Upper lobe of left lung (tissue), 6 donors: ENCODE results near the gene KLF8. TPM values are rescaled to one million over a fixed set of nuclear protein-coding genes. Genes with fewer than 3 reads are reported as not detected.
"Not testable (repeated sequence)": the region's sequence is repeated elsewhere in the genome, so short reads cannot be mapped to it uniquely, and the experiment has no call there.

Source experiments
- ATAC-seq, 2 donors: fragments of 200-7000 bp; cut with Tn5 transposase; one replicate each; pipeline ENCODE4 v1.9.1; 2022; ENCODE audit warnings: mild to moderate bottlenecking in 2 of 2, moderate library complexity in 2 of 2; ENCODE audit not compliant: low FRiP score in 2 of 2
- DNase-seq, 2 donors: peaks; one replicate each; pipeline ENCODE4 v3.0.0-alpha.2; 2019 to 2020
- H3K27ac ChIP-seq, 4 donors: fragments of 200-600 bp; sonication (generic); one replicate each; pipeline ENCODE4 v1.5.1; 2016 to 2019
- H3K27me3 ChIP-seq, 4 donors: fragments of 200-600 bp; sonication (generic); one replicate each; pipeline ENCODE4 v1.5.1; 2017 to 2019
- H3K36me3 ChIP-seq, 4 donors: fragments of 200-600 bp; sonication (generic); one replicate each; pipeline ENCODE4 v1.5.1; 2016 to 2019
- H3K4me1 ChIP-seq, 4 donors: fragments of 200-600 bp; sonication (generic); one replicate each; pipeline ENCODE4 v1.5.1; 2018 to 2019
- H3K4me3 ChIP-seq, 4 donors: fragments of 200-600 bp; sonication (generic); one replicate each; pipeline ENCODE4 v1.5.1; 2017 to 2019; ENCODE audit warnings: mild to moderate bottlenecking in 2 of 4, moderate library complexity in 1 of 4
- H3K9me3 ChIP-seq, 4 donors: fragments of 200-600 bp; sonication (generic); one replicate each; pipeline ENCODE4 v1.5.1; 2018 to 2019
- EP300 ChIP-seq, 4 donors: sonication (generic); formaldehyde crosslinking; IDR thresholded peaks; one replicate each; pipeline ENCODE4 v1.5.1; 2017; ENCODE audit warnings: antibody characterized with exemption in 4 of 4, control low read depth in 2 of 4
- POLR2A ChIP-seq, 4 donors: fragments of 450-650 bp; IDR thresholded peaks; one replicate each; pipeline ENCODE4 v1.5.1; 2016 to 2017; ENCODE audit warnings: antibody characterized with exemption in 4 of 4, mild to moderate bottlenecking in 2 of 4
- POLR2AphosphoS5 ChIP-seq, 2 donors: sonication (generic); formaldehyde crosslinking; IDR thresholded peaks; one replicate each; pipeline ENCODE4 v1.5.1; 2017; ENCODE audit warnings: antibody characterized with exemption in 2 of 2
- WGBS, 2 donors: methylation state at CpG; one replicate each; pipeline ENCODE4 v1.1.5; 2017 to 2018; 5-methylcytosine and 5-hydroxymethylcytosine counted together
- total RNA-seq, 6 donors: library from RNA; depleted of rRNA in 4 of 6; stranded (reverse); fragments of >200 nt in 4 of 6; gene quantifications; one replicate each; pipeline versions ENCODE4 v1.1.0 to v1.2.1, GENCODE V29; 2016 to 2021
- TF ChIP-seq, protein P1 (sequence below), 6 experiments: fragments of 450-650 bp in 4 of 6; fragments of 200-600 bp in 2 of 6; sonication (generic) in 2 of 6; IDR thresholded peaks; one replicate each; pipeline ENCODE4 v1.5.1; 2016 to 2019; ENCODE audit warnings: antibody characterized with exemption in 6 of 6
- donor health status: DM: no; HTN: no; CAD: no; lungs with moderate emphysema.
- donor health status: DM: no; HTN: yes; CAD: no; lungs with severe emphysema.

Gene KLF8
- 10 to 100 TPM; 14.0 to 30.4 (median 16.6) TPM for total RNA-seq

DNA sequence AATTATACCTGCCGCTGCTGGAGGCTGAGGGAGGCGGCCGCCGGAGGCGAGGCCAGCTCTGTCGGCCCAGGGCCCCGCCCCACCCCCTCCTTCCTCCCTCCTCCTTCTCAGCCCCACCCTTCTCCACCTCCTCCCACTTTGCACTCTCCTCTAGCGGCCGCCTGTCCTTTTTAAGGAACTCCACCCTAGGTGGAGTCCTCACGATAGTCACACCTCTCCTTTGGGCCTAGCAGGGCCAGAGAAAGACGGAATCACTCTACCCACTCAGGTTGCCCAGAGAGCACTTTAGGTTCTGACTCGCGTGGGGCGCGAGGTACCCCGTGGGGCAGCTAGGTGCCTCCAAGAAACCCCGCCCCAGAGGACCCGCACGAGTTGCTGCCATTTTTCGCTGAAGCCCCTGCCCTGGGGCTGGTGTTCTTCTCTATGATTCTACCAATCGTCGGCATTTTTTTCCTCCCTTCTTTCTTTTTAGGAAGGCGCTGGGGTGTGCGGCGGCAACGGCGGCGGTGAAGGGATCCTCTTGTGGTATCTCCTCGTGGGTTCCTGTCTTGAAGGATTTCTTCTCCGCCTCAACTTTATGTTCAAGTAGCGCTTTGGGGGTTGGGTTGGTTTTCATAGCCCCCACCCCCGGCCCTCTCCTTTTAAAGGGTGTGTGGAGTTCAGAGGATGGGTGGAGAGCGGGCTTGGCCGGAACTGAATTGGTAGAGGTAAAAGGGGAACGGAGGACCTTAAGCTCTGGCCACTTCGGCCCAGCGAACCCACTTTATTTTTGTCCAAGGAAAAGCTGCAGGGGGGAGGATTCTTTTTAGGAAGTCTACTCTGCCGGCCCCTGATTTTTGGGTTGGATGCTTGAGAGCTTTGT, at the start of gene KLF8:
Gene KLF8, plus strand, starts transcription at position 136 of the 862 bp plus-strand sequence. CDS start 979 bp downstream, outside the sequence.
- ATAC-seq (peak; percentile 86), DNase-seq (peak; percentile 68 to 82)
- WGBS, 2 donors: 0 to 28% methylated on average over 20 to 38 of the region's 38 CpGs
- peaks cover 0 to 7% (median 0%) of the 10 kb centered on the region in 4 donors for H3K4me1 ChIP-seq
- H3K36me3 ChIP-seq: no peaks in the 10 kb centered on the region
- no peaks in the 10 kb centered on the region for H3K9me3 ChIP-seq
- H3K27ac ChIP-seq: peak within 1 kb of the TSS; percentile 58 to 82 (median 76)
- TF ChIP-seq POLR2A (IDR thresholded peaks at IDR 0.05) (peak in 1 of 4 donors; percentile 50), POLR2AphosphoS5 (IDR thresholded peaks at IDR 0.05) (peak in 1 of 2 donors; percentile 43), EP300 (IDR thresholded peaks at IDR 0.05) (no peak)
- TF ChIP-seq, protein P1, sequence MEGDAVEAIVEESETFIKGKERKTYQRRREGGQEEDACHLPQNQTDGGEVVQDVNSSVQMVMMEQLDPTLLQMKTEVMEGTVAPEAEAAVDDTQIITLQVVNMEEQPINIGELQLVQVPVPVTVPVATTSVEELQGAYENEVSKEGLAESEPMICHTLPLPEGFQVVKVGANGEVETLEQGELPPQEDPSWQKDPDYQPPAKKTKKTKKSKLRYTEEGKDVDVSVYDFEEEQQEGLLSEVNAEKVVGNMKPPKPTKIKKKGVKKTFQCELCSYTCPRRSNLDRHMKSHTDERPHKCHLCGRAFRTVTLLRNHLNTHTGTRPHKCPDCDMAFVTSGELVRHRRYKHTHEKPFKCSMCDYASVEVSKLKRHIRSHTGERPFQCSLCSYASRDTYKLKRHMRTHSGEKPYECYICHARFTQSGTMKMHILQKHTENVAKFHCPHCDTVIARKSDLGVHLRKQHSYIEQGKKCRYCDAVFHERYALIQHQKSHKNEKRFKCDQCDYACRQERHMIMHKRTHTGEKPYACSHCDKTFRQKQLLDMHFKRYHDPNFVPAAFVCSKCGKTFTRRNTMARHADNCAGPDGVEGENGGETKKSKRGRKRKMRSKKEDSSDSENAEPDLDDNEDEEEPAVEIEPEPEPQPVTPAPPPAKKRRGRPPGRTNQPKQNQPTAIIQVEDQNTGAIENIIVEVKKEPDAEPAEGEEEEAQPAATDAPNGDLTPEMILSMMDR (IDR thresholded peaks at IDR 0.05): no peak
- peak within 1 kb of the TSS; percentile 2 to 60 (median 46) for H3K4me3 ChIP-seq
- no peaks in the 10 kb centered on the region for H3K27me3 ChIP-seq

DNA sequence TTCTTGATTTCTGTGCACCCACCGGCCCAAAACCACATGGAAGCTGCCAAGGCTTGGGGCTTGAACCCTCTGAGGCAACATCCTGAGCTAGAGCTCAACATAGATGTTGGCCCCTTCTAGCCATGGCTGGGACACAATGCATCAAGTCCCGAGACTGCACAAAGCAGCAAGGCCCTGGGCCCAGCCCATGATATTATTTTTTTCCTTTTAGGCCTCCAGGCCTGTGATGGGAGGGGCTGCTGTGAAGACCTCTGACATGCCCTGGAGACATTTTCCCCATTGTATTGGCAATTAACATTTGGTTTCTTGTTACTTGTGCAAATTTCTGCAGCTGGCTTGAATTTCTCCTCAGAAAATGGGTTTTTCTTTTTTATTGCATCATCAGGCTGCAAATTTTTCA, 25.2 kb upstream of the KLF8 start:
- not testable (repeated sequence) for ATAC-seq, H3K36me3 ChIP-seq, H3K4me3 ChIP-seq, H3K27me3 ChIP-seq, H3K27ac ChIP-seq, H3K4me1 ChIP-seq, DNase-seq
- H3K9me3 ChIP-seq: peaks cover 0 to 12% (median 0%) of the 10 kb centered on the region in 4 donors
- 81% methylated on average over 2 of the region's 2 CpGs; no CpG with 5 or more reads in 1 of the 2 donors for WGBS, 2 donors

DNA sequence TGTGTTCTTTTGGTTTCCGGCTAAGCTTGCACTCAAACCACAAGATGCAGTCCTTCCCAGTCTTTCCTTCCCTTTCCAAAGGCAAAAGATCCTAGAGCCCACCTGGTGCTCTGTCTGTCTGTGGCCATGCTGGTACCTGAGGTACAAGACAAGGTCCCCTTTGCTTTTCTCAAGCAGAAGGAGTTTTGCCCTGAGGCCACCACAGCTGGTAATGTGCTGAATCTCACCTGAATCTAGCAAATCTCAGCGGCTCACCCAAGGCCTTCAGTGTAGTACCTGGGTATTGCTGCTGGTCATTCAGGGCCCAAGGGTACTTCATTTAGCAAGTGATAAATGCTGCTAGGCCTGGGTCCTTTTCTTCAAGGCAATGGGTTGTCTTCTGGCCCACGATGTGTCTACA, 20.5 kb upstream of the KLF8 start:
- Histone ChIP-seq H3K36me3 (no peaks in the 10 kb centered on the region), H3K27ac (no peak overlapping the region), H3K27me3 (no peaks in the 10 kb centered on the region), H3K4me3 (no peak overlapping the region), H3K4me1 (no peaks in the 10 kb centered on the region), H3K9me3 (peaks cover 0 to 7% (median 0%) of the 10 kb centered on the region in 4 donors)
- DNase-seq (no peak), ATAC-seq (no peak)
- 86 to 100% methylated on average over 1 to 3 of the region's 3 CpGs for whole genome bisulfite sequencing, 2 donors
- TF ChIP-seq POLR2AphosphoS5 (IDR thresholded peaks at IDR 0.05): no peak
- TF ChIP-seq, protein P1 (IDR thresholded peaks at IDR 0.05): no peak
- TF ChIP-seq POLR2A (IDR thresholded peaks at IDR 0.05): no peak
- TF ChIP-seq EP300 (IDR thresholded peaks at IDR 0.05): no peak

DNA sequence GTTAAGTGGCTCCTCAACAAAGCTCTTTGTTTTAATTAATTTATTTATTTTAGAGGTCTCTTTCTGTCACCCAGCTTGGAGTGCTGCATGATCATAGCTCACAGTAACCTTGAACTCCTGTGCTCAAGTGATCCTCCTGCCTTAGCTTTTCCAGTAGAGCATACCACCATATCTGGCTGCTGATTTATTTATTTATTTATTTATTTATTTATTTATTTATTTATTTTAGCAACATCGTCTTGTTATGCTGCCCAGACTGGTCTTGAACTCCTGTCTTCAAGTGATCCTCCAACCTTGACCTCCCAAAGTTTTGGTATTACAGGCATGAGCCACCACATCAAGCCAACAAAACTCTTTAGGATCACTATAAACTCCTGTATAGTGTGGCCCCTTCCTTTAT, 15.8 kb upstream of the KLF8 start:
- no peaks in the 10 kb centered on the region for H3K36me3 ChIP-seq
- WGBS, 2 donors: 92 to 100% methylated on average over 1 of the region's 1 CpG
- TF ChIP-seq POLR2A (IDR thresholded peaks at IDR 0.05) (no peak), EP300 (IDR thresholded peaks at IDR 0.05) (no peak), POLR2AphosphoS5 (IDR thresholded peaks at IDR 0.05) (no peak)
- TF ChIP-seq, protein P1 (IDR thresholded peaks at IDR 0.05): no peak
- no peak overlapping the region for H3K4me3 ChIP-seq
- no peak overlapping the region for H3K27ac ChIP-seq
- peaks cover 0 to 3% (median 0%) of the 10 kb centered on the region in 4 donors for H3K9me3 ChIP-seq
- no peaks in the 10 kb centered on the region for H3K4me1 ChIP-seq
- no peak for DNase-seq
- H3K27me3 ChIP-seq: no peaks in the 10 kb centered on the region
- ATAC-seq: no peak

DNA sequence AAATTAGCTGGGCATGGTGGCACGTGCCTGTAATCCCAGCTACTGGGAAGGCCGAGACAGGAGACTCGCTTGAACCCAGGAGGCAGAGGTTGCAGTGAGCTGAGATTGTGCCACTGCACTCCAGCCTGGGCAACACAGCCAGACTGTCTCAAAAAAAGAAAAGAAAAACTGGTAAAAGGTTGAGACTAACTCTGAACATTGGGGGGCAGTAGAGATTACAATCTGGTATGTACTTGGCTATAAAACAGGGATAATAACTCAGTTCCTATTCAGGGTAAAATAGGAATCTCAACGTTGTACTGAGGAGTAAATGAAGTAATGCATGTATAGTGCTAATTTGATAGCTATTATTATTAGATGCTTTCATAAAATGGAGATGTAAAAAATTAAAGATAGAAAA, 12.5 kb upstream of the KLF8 start:
- WGBS, 2 donors: 48 to 62% methylated on average over 4 of the region's 4 CpGs

More for the DNA sequence above, 12.5 kb upstream of the KLF8 start:
- no peak overlapping the region for H3K27ac ChIP-seq
- H3K4me1 ChIP-seq: no peaks in the 10 kb centered on the region
- no peak for TF ChIP-seq POLR2AphosphoS5 (IDR thresholded peaks at IDR 0.05)
- TF ChIP-seq POLR2A (IDR thresholded peaks at IDR 0.05): no peak
- TF ChIP-seq, protein P1 (IDR thresholded peaks at IDR 0.05): peak in 2 of 6 experiments; percentile 11 to 15
- TF ChIP-seq EP300 (IDR thresholded peaks at IDR 0.05): no peak
- ATAC-seq: no peak
- no peaks in the 10 kb centered on the region for H3K27me3 ChIP-seq
- no peaks in the 10 kb centered on the region for H3K36me3 ChIP-seq
- peaks cover 0 to 3% (median 0%) of the 10 kb centered on the region in 4 donors for H3K9me3 ChIP-seq
- no peak for DNase-seq
- no peak overlapping the region for H3K4me3 ChIP-seq
